NB4 (cell line): ENCODE results near the gene CDH11.

Source experiments
- CTCF ChIP-seq: IDR thresholded peaks from one replicate; pipeline ENCODE4 v1.5.1; 2012; ENCODE audit warnings: low read depth, low read length
- POLR2A ChIP-seq: IDR thresholded peaks from 2 replicates; pipeline ENCODE4 v1.6.1; 2011; ENCODE audit warnings: mild to moderate bottlenecking; ENCODE audit not compliant: insufficient read length; ENCODE audit errors: extremely low read depth

- no peak for TF ChIP-seq CTCF
- TF ChIP-seq POLR2A: no peak
Measured at GRCh38 chr16:65023802-65024201, 98.1 kb downstream of the CDH11 start.
